ENCODE data around the gene CFAP251.
"Not testable (repeated sequence)": the region's sequence is repeated elsewhere in the genome, so short reads cannot be mapped to it uniquely, and the experiment has no call there.

DNA sequence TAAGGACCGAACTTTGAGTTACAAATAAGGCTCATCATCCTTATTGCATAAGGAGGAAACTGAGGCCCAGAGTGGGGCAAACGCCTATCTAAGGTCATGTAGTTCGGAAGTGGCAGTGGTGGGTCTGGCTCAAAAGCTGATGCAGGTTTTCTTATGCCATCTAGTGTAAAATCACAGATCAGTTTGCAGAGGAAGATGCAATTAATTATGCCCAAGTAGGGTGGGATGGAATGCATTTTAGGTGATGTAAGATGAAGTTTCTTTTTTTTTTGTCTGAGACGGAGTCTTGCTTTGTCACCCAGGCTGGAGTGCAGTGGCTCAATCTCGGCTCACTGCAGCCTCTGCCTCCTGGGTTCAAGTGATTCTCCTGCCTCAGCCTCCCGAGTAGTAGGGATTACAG is 28.7 kb upstream of the CFAP251 start:
- TF ChIP-seq, protein P1, sequence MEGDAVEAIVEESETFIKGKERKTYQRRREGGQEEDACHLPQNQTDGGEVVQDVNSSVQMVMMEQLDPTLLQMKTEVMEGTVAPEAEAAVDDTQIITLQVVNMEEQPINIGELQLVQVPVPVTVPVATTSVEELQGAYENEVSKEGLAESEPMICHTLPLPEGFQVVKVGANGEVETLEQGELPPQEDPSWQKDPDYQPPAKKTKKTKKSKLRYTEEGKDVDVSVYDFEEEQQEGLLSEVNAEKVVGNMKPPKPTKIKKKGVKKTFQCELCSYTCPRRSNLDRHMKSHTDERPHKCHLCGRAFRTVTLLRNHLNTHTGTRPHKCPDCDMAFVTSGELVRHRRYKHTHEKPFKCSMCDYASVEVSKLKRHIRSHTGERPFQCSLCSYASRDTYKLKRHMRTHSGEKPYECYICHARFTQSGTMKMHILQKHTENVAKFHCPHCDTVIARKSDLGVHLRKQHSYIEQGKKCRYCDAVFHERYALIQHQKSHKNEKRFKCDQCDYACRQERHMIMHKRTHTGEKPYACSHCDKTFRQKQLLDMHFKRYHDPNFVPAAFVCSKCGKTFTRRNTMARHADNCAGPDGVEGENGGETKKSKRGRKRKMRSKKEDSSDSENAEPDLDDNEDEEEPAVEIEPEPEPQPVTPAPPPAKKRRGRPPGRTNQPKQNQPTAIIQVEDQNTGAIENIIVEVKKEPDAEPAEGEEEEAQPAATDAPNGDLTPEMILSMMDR (IDR thresholded peaks at IDR 0.05): not testable (repeated sequence)
- TF ChIP-seq EZH2, EZH2phosphoT487 (IDR thresholded peaks at IDR 0.05): not testable (repeated sequence)
